ENCODE measurements around the gene SLC25A10. TPM values are rescaled to one million over a fixed set of nuclear protein-coding genes. Genes with fewer than 3 reads are reported as not detected.

SLC25A10 gene
- polyA plus RNA-seq, 3 donors = 1.8 to 2.3 (median 1.9) TPM

DNA sequence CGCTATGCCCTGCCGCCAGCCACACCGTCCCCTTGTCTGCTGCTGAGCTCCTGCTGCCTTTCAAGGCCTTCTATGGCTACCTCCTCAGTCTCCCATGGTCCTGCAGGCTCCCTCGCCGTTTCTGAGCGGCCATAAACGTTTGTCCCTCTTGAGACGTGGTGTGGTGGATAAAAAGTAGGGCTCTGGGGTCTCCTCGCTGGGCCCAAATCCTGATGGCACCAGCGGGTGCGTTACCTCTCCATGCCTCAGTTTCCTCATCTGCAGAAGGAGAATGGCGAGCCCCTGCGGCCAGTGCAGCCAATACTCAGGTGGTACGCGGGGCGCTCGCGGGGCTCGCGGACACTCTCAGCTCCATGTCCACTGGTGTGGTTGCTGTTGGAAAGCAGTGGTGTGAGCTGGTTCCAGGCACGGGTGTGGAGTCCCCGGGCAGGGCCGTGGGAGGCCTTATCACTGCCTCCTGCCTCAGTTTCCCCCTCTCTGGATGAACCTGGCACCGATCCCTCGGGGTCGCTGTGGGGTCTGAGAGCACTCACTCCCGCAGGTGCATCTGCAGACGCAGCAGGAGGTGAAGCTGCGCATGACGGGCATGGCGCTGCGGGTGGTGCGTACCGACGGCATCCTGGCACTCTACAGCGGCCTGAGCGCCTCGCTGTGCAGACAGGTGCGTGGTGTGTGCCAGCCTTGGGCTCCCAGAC, 2.5 kb downstream of the SLC25A10 start:
- peaks cover 0 to 8% of the 10 kb centered on the region in 2 donors for H3K27me3 ChIP-seq (ENCODE audit: control insufficient read depth in 2 of 2, insufficient read depth in 2 of 2, low read length in 2 of 2)
- Mint-ChIP-seq H3K36me3 (peaks cover 0 to 8% of the 10 kb centered on the region in 2 donors), H3K27me3 (ENCODE audit: low read depth in 3 of 3) (peaks cover 0 to 21% (median 13%) of the 10 kb centered on the region in 3 donors), H3K4me3 (no peak overlapping the region), H3K4me1 (peaks cover 29% of the 10 kb centered on the region), H3K27ac (peak overlapping the region in 1 of 7 donors; percentile 42), H3K9me3 (no peaks in the 10 kb centered on the region)
- H4K20me1 ChIP-seq (ENCODE audit: insufficient read depth, low read length) = no peaks in the 10 kb centered on the region
- peaks cover 26 to 42% of the 10 kb centered on the region in 2 donors for H3K4me1 ChIP-seq (ENCODE audit: control insufficient read depth in 1 of 2, insufficient read depth in 2 of 2, low read length in 2 of 2)
- intact Hi-C loops (cut with micrococcal nuclease) = loop anchor here in 1 of 2 donors (5.0 kb wide), 2 partner anchors 47 to 323 kb away; partner anchors contain the start of genes CCDC137, DCXR and OXLD1
- no peaks in the 10 kb centered on the region for H3K9me3 ChIP-seq (replicated peaks in 1 of 2; ENCODE audit: control insufficient read depth in 1 of 2, insufficient read depth in 1 of 2, low read length in 2 of 2)
- no peak overlapping the region for H3K27ac ChIP-seq (ENCODE audit: low read depth in 1 of 2, low read length in 2 of 2)
- H2AFZ ChIP-seq (ENCODE audit: insufficient read depth, low read depth, low read length, poor library complexity, severe bottlenecking) = no peak overlapping the region
- DNase-seq = no peak
- H3K4me3 ChIP-seq (replicated peaks in 1 of 3; ENCODE audit: low read depth in 2 of 3, low read length in 3 of 3) = no peak overlapping the region
- WGBS (ENCODE audit: insufficient coverage) = 94% methylated on average over 31 of the region's 39 CpGs
- H3K9ac ChIP-seq (ENCODE audit: insufficient read depth, low read length, poor library complexity, severe bottlenecking) = no peak overlapping the region
- TF ChIP-seq, protein P1, sequence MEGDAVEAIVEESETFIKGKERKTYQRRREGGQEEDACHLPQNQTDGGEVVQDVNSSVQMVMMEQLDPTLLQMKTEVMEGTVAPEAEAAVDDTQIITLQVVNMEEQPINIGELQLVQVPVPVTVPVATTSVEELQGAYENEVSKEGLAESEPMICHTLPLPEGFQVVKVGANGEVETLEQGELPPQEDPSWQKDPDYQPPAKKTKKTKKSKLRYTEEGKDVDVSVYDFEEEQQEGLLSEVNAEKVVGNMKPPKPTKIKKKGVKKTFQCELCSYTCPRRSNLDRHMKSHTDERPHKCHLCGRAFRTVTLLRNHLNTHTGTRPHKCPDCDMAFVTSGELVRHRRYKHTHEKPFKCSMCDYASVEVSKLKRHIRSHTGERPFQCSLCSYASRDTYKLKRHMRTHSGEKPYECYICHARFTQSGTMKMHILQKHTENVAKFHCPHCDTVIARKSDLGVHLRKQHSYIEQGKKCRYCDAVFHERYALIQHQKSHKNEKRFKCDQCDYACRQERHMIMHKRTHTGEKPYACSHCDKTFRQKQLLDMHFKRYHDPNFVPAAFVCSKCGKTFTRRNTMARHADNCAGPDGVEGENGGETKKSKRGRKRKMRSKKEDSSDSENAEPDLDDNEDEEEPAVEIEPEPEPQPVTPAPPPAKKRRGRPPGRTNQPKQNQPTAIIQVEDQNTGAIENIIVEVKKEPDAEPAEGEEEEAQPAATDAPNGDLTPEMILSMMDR (IDR thresholded peaks at IDR 0.05) = no peak
- H3K4me2 ChIP-seq (replicated peaks; ENCODE audit: extremely low read depth, low read length, poor library complexity, severe bottlenecking) = no peak overlapping the region
- no peaks in the 10 kb centered on the region for H3K36me3 ChIP-seq (replicated peaks in 1 of 2; ENCODE audit: control insufficient read depth in 1 of 2, insufficient read depth in 2 of 2, low read length in 2 of 2)
- peaks cover 4% of the 10 kb centered on the region for H3K79me2 ChIP-seq (ENCODE audit: insufficient read depth, low read length)

DNA sequence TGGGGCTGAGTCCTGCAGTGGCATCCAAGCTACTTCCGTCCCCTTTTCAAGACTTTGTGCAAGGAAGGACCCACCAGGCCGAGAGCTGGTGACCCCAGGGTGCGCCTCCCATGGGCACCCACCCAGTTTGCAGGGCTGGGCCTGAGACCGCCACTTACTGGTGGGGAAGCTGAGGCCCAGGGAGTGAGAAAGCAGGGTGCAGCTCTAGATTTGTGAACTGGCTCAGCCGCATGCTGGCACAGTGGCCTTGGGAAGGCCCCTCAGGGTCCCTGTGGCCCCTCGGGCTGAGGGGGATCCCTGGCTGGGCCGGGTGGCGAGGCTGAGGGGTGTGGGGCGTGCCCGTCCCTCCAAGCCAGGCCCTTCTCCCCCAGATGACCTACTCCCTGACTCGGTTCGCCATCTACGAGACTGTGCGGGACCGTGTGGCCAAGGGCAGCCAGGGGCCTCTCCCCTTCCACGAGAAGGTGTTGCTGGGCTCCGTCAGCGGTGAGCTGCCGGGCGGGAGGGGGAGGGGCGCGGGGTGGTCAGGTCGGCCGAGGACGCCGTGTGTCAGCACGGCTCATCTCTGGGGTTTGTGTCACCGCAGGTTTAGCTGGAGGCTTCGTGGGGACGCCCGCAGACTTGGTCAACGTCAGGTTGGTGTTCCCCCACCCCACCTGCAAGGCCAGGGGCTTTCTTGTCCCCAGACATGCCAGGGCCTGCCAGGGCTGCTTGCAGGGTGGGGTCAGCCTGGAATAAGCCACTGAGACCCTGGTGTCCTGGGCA, 3.2 kb downstream of the SLC25A10 start:
- TF ChIP-seq, protein P1 (IDR thresholded peaks at IDR 0.05) = no peak
- no peak overlapping the region for H3K4me3 Mint-ChIP-seq
- peaks cover 0 to 17% (median 13%) of the 10 kb centered on the region in 3 donors for H3K27me3 Mint-ChIP-seq (ENCODE audit: low read depth in 3 of 3)
- no peak overlapping the region for H3K27ac Mint-ChIP-seq
- H3K9ac ChIP-seq (ENCODE audit: insufficient read depth, low read length, poor library complexity, severe bottlenecking) = no peak overlapping the region
- H3K9me3 Mint-ChIP-seq = no peaks in the 10 kb centered on the region
- no peaks in the 10 kb centered on the region for H4K20me1 ChIP-seq (ENCODE audit: insufficient read depth, low read length)
- H3K4me1 Mint-ChIP-seq = peaks cover 23% of the 10 kb centered on the region
- no peak overlapping the region for H3K4me2 ChIP-seq (replicated peaks; ENCODE audit: extremely low read depth, low read length, poor library complexity, severe bottlenecking)
- H3K4me1 ChIP-seq (ENCODE audit: control insufficient read depth in 1 of 2, insufficient read depth in 2 of 2, low read length in 2 of 2) = peaks cover 19 to 35% of the 10 kb centered on the region in 2 donors
- H3K9me3 ChIP-seq (replicated peaks in 1 of 2; ENCODE audit: control insufficient read depth in 1 of 2, insufficient read depth in 1 of 2, low read length in 2 of 2) = no peaks in the 10 kb centered on the region
- DNase-seq = no peak
- peaks cover 0 to 10% of the 10 kb centered on the region in 2 donors for H3K36me3 Mint-ChIP-seq
- no peak overlapping the region for H2AFZ ChIP-seq (ENCODE audit: insufficient read depth, low read depth, low read length, poor library complexity, severe bottlenecking)
- H3K79me2 ChIP-seq (ENCODE audit: insufficient read depth, low read length) = peaks cover 4% of the 10 kb centered on the region
- H3K27me3 ChIP-seq (ENCODE audit: control insufficient read depth in 2 of 2, insufficient read depth in 2 of 2, low read length in 2 of 2) = peaks cover 0 to 6% of the 10 kb centered on the region in 2 donors
- H3K4me3 ChIP-seq (replicated peaks in 1 of 3; ENCODE audit: low read depth in 2 of 3, low read length in 3 of 3) = no peak overlapping the region
- no peaks in the 10 kb centered on the region for H3K36me3 ChIP-seq (replicated peaks in 1 of 2; ENCODE audit: control insufficient read depth in 1 of 2, insufficient read depth in 2 of 2, low read length in 2 of 2)
- H3K27ac ChIP-seq (ENCODE audit: low read depth in 1 of 2, low read length in 2 of 2) = no peak overlapping the region
- intact Hi-C loops (cut with micrococcal nuclease) = no loop called here
- WGBS (ENCODE audit: insufficient coverage) = 94% methylated on average over 26 of the region's 32 CpGs

All from CD14-positive monocyte (primary cell).